Measurements from ENCODE around the gene PHACTR3. TPM values are rescaled to one million over a fixed set of nuclear protein-coding genes. Genes with fewer than 3 reads are reported as not detected.

Gene PHACTR3
- total RNA-seq, 1 donor from 2014 or later = 1.4 TPM

DNA sequence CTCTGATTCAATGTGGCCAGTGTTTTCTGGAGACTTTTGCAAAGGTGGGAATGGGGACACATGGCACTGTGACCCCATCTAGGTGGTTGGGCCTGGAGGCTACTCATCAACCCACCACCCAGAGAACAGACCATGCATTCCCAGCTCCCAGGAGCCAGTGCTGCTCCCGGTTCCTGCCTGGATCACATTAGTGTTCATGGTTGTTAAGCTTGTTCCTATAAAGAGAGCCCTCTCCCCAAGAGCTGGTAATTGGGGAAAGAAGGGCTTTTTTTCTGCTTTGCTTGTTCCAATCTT lies 102.0 kb downstream of the PHACTR3 start:
- no peaks in the 10 kb centered on the region for H3F3A ChIP-seq (ENCODE audit: low read depth)
- no peaks in the 10 kb centered on the region for H3K27me3 ChIP-seq
- no peak overlapping the region for H3K4me3 ChIP-seq
- peaks cover 2% of the 10 kb centered on the region for H3K4me1 Mint-ChIP-seq
- H2AFZ ChIP-seq (replicated peaks) = no peak overlapping the region
- H3K4me1 ChIP-seq = no peaks in the 10 kb centered on the region
- H3K4me2 ChIP-seq = no peak overlapping the region
- H3K9me3 Mint-ChIP-seq = no peaks in the 10 kb centered on the region
- H3K27ac Mint-ChIP-seq = no peak overlapping the region
- DNase-seq (ENCODE audit: low spot score) = no peak
- no peaks in the 10 kb centered on the region for H3K36me3 ChIP-seq
- H3K9me3 ChIP-seq (ENCODE audit: low read depth) = no peaks in the 10 kb centered on the region
- H3K9ac ChIP-seq = no peak overlapping the region
- no peaks in the 10 kb centered on the region for H3K36me3 Mint-ChIP-seq
- TF ChIP-seq, protein P1, sequence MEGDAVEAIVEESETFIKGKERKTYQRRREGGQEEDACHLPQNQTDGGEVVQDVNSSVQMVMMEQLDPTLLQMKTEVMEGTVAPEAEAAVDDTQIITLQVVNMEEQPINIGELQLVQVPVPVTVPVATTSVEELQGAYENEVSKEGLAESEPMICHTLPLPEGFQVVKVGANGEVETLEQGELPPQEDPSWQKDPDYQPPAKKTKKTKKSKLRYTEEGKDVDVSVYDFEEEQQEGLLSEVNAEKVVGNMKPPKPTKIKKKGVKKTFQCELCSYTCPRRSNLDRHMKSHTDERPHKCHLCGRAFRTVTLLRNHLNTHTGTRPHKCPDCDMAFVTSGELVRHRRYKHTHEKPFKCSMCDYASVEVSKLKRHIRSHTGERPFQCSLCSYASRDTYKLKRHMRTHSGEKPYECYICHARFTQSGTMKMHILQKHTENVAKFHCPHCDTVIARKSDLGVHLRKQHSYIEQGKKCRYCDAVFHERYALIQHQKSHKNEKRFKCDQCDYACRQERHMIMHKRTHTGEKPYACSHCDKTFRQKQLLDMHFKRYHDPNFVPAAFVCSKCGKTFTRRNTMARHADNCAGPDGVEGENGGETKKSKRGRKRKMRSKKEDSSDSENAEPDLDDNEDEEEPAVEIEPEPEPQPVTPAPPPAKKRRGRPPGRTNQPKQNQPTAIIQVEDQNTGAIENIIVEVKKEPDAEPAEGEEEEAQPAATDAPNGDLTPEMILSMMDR (IDR thresholded peaks at IDR 0.05) = no peak
- TF ChIP-seq EZH2phosphoT487 (IDR thresholded peaks at IDR 0.05) (no peak), EZH2 (IDR thresholded peaks at IDR 0.05) (no peak)
- peaks cover under 1% of the 10 kb centered on the region for H3K27me3 Mint-ChIP-seq (ENCODE audit: insufficient read depth, low read depth)
- H4K20me1 ChIP-seq (ENCODE audit: low read depth) = no peaks in the 10 kb centered on the region
- H3K79me2 ChIP-seq (ENCODE audit: low read depth) = no peaks in the 10 kb centered on the region
- H3K27ac ChIP-seq = no peak overlapping the region
- no peak overlapping the region for H3K4me3 Mint-ChIP-seq

DNA sequence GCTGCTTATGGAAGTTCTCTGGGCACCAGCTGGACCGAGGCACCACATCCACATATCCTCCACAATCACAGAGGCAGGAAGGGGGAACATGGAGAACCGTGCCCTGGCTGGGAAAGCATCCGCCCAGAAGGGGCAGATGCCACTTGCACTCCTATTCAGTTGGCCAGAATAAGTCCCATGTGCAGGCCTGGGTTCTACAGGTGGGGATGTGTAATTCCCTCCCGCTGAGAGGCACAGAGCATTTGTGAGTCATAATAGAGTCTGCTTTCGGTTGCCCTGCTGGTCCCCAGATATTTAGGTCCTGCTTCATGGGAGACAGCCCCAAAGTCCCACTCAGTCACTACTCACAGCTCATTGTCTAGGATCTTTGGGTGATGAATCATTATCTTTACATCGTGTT lies 104.0 kb downstream of the PHACTR3 start:
- Histone ChIP-seq H3F3A (ENCODE audit: low read depth) (no peaks in the 10 kb centered on the region), H3K79me2 (ENCODE audit: low read depth) (no peaks in the 10 kb centered on the region), H3K4me1 (no peaks in the 10 kb centered on the region), H3K9me3 (ENCODE audit: low read depth) (no peaks in the 10 kb centered on the region), H2AFZ (replicated peaks) (no peak overlapping the region), H3K9ac (no peak overlapping the region), H3K27me3 (no peaks in the 10 kb centered on the region), H3K4me2 (no peak overlapping the region), H3K27ac (no peak overlapping the region), H3K4me3 (no peak overlapping the region), H3K36me3 (no peaks in the 10 kb centered on the region), H4K20me1 (ENCODE audit: low read depth) (no peaks in the 10 kb centered on the region)
- H3K4me1 Mint-ChIP-seq = peaks cover 2% of the 10 kb centered on the region
- H3K36me3 Mint-ChIP-seq = no peaks in the 10 kb centered on the region
- H3K27ac Mint-ChIP-seq = no peak overlapping the region
- H3K27me3 Mint-ChIP-seq (ENCODE audit: insufficient read depth, low read depth) = no peaks in the 10 kb centered on the region
- H3K4me3 Mint-ChIP-seq = no peak overlapping the region
- DNase-seq (ENCODE audit: low spot score) = no peak
- peaks cover 6% of the 10 kb centered on the region for H3K9me3 Mint-ChIP-seq
- TF ChIP-seq, protein P1 (IDR thresholded peaks at IDR 0.05) = no peak
- TF ChIP-seq EZH2phosphoT487 (IDR thresholded peaks at IDR 0.05) = no peak
- no peak for TF ChIP-seq EZH2 (IDR thresholded peaks at IDR 0.05)

DNA sequence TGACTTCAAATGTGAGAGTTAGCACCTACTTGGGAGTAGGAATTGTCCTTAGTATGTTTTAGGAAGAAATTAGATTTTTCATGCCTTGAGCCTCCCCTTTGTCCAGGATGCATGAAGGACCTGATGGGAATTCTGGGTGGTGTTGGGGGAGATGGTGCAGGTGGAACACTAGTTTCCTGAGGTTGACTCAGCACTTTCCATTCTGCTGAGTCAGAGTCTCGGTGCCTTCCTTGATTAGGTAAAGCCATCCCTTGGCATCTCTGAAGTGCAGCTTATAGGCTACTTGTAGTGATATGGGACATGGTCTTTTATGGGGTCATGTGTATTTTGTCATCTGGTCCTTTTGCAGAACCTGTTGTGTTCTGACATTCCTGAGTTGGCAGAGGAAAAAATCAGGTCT lies 105.3 kb downstream of the PHACTR3 start:
- no peaks in the 10 kb centered on the region for H3K27me3 ChIP-seq
- Mint-ChIP-seq H3K9me3 (peaks cover 12% of the 10 kb centered on the region), H3K27me3 (ENCODE audit: insufficient read depth, low read depth) (no peaks in the 10 kb centered on the region), H3K36me3 (no peaks in the 10 kb centered on the region), H3K4me1 (peaks cover 2% of the 10 kb centered on the region), H3K4me3 (no peak overlapping the region), H3K27ac (no peak overlapping the region)
- no peaks in the 10 kb centered on the region for H3K9me3 ChIP-seq (ENCODE audit: low read depth)
- no peak for DNase-seq (ENCODE audit: low spot score)
- H3K79me2 ChIP-seq (ENCODE audit: low read depth) = no peaks in the 10 kb centered on the region
- TF ChIP-seq EZH2phosphoT487 (IDR thresholded peaks at IDR 0.05) = no peak
- H3K4me2 ChIP-seq = no peak overlapping the region
- no peak overlapping the region for H3K27ac ChIP-seq
- H3K4me3 ChIP-seq = no peak overlapping the region
- no peak overlapping the region for H3K9ac ChIP-seq
- no peaks in the 10 kb centered on the region for H3K4me1 ChIP-seq
- no peaks in the 10 kb centered on the region for H3K36me3 ChIP-seq
- no peaks in the 10 kb centered on the region for H3F3A ChIP-seq (ENCODE audit: low read depth)
- H4K20me1 ChIP-seq (ENCODE audit: low read depth) = no peaks in the 10 kb centered on the region
- no peak overlapping the region for H2AFZ ChIP-seq (replicated peaks)

DNA sequence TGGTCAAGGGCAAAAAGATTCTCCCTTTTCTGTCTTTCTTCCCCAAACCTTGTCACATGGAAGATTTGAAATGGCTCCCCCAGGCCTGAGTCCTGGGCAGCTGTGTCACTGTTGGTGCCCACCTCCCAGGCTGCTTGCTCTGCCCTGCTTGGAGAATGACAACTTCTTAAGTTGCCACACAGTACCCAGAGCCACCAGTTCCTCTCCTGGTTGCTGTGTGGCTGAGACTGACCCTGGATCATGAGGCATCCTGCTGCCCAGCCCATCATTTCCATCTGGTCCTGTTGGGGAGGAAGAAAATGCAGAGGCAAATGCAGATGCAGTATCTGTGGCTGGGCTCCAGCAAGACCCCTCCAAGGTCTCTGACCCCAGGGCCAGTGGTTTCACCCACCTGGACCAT lies 113.7 kb downstream of the PHACTR3 start:
- Histone ChIP-seq H3K4me2 (no peak overlapping the region), H3K4me1 (no peaks in the 10 kb centered on the region), H3K36me3 (no peaks in the 10 kb centered on the region), H3K27me3 (no peaks in the 10 kb centered on the region), H3K79me2 (ENCODE audit: low read depth) (no peaks in the 10 kb centered on the region), H3K9ac (no peak overlapping the region), H3F3A (ENCODE audit: low read depth) (no peaks in the 10 kb centered on the region), H3K27ac (no peak overlapping the region), H4K20me1 (ENCODE audit: low read depth) (no peaks in the 10 kb centered on the region), H2AFZ (replicated peaks) (no peak overlapping the region), H3K4me3 (no peak overlapping the region), H3K9me3 (ENCODE audit: low read depth) (no peaks in the 10 kb centered on the region)
- H3K36me3 Mint-ChIP-seq = no peaks in the 10 kb centered on the region
- no peak overlapping the region for H3K4me3 Mint-ChIP-seq
- no peaks in the 10 kb centered on the region for H3K4me1 Mint-ChIP-seq
- TF ChIP-seq, protein P1 (IDR thresholded peaks at IDR 0.05) = no peak
- TF ChIP-seq EZH2 (IDR thresholded peaks at IDR 0.05) = no peak
- TF ChIP-seq EZH2phosphoT487 (IDR thresholded peaks at IDR 0.05) = no peak
- H3K9me3 Mint-ChIP-seq = peaks cover 8% of the 10 kb centered on the region
- H3K27ac Mint-ChIP-seq = no peak overlapping the region
- H3K27me3 Mint-ChIP-seq (ENCODE audit: insufficient read depth, low read depth) = peaks cover 6% of the 10 kb centered on the region
- no peak for DNase-seq (ENCODE audit: low spot score)

All from neural progenitor cell (in vitro differentiated cells).